ENCODE data around the gene BCL11B. TPM values are rescaled to one million over a fixed set of nuclear protein-coding genes. Genes with fewer than 3 reads are reported as not detected.

Gene BCL11B
- total RNA-seq, 1 experiment from 2014 or later = 3.2 TPM

DNA sequence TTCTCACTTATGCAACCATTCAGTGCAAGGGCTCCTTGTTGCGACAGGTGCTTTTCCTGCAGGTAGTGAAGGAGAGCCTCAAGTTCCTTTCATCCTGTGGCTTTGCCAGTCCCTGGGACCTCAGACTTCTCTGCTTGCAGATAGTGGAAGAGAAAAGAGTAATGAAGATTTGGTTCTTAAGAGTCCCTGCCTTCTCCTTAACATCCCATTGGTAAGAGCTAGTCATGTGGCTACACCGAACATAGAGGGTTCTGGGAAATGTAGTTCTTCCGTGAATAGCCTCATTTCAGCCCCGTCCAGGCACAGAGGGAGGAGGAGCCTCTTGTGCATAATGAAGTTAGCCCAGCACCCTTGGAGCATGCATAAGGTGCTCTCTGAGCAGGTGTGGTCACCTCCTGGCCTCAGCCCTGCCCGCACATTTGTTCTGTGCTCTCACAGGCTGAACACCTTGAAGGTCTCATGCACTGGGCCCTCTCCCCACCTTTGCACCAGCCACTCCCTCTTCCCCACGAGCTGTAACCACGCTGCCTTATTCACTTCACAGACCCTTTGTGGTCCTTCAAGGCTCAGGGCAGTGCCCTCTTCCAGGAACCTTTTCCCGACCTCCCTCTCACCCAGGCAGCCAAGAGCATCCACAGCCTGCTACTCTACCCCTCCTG, 134.0 kb downstream of the BCL11B start:
- no peak for DNase-seq (ENCODE audit: low spot score)

DNA sequence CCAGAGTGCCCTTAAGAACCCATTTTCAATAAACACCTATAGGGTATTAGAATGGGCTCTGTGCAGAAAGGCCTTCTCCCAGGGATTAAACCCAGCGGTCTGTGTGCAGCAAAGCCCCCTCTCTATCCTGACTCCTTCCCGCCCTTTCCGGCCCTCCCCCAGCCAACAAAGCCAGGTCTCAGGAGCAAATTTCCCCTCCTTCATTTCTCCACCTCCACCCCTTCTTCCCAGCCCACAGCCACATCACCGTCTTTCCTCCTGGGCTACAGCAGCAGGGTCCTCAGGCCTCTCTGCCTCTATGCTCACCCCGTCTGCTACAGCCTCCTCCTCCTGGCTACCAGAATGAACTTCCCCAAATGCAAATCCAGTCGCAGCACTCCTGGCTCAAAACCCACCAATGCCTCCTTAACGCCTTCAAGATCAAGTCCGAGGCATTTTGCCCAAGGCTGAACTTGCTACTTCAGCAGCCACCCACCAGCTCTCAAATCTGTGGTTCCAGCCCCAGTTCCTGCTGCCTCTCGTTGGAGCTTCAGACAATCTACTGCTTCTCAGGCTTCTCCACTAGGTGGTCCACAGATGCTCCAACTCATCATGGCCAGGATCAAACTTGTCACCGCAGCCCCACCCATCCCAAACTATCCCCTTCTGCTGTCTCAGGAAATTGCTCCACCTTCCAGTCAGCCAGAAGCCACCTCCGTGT, 134.8 kb downstream of the BCL11B start:
- no peak for DNase-seq (ENCODE audit: low spot score)

DNA sequence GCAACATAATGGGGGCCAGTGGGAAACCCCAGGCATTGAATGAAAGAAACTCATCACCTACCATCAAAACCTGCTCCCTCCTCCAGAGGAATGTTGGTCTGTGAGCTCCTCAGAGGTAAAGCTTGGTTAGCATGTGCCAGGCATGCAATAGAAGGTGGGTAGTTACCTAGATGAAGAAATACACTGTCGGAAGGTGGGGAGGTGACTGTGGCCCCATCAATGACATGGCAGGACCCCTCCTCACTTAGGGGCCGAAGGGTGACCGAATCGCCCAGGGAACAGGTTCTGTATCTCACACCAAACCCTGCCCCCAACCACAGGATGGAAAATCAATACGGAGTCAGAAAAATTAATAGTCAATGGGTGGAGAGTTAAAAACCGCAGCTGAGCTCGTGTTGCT, 135.6 kb downstream of the BCL11B start:
- DNase-seq (ENCODE audit: low spot score) = no peak

DNA sequence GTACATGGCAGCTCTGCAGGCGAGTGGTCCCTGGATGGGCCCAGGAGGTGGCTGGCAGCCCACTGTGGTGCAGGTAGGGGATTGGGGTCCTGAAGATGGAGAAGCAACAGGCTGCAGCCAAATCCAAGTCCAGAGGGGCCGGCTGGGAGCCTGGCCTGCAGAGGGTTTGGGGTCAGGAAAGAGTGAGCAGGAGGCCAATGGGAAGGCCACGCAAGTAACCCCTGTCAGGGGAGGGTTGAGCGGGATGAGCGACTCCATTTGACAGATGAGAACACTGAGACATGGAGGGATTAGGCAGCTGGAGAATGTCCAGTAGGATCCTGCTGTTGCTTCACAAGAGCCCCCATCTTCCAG, 136.0 kb downstream of the BCL11B start:
- DNase-seq (ENCODE audit: low spot score) = no peak

DNA sequence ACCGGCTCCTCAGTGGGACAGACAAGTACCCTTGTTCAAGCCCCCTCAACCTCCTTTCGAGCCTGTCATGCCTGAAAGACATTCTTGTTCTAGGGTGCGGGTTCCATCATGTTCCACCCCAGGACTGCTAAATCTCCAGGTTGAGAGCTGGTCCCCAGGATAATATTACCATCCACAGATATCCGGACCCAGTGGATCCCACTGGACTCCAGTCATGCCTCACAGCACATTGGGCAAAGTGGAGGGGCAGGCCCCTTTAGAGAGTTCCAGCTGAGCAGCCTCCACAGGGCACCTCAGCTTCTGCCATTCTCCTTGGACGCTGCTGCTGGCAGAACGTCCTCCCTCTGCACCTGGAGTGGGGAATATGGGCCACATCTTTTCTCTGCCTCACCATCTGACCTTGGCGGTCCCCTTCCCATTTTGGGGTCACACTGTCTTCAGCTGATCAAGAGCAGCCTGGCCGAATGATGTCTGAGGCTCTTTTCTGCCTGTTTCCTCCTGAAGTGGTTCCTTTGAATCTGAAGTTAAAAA, 137.4 kb downstream of the BCL11B start:
- DNase-seq (ENCODE audit: low spot score) = no peak

DNA sequence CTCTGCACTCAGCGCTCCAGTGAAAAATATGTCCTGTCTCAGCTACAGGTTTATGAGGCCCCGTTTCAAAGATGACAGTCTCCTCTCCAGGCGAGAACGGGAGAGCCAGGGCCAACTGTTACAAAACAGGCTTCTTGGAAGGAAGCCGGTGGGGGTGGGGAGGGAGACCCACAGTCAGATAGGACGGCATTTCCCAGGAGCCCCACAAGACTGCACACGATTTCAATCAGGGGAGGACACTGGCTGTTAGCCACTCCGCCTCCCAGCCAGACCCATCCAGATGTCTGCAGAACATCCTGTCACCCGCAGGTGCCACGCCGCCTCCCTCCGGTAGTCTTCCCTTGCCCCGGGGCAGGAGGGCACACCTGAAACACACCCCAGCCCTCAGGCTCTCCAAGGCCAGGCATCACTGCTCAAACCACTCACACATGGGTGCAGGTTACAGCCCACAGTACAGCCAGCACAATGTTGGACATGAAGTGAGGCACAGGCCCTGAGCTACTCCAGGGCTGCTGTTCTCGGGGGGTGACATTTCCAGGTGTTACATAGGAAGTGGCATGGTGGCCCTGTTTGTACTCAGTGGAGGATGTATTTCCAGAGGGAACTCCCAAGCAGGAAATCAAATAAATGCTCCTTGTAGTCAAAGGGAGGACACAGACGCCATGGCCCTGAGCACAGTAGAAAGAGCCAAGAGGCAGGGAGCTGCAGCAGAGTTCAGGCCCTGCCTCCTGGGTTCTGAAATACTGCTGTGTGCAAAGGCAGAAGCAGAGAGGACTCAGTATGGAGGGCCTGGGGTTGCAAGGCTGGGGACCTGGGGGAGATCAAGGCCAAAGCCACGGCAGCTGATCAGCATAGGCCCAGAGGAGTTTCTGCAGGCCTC, 138.1 kb downstream of the BCL11B start:
- DNase-seq (ENCODE audit: low spot score) = no peak

DNA sequence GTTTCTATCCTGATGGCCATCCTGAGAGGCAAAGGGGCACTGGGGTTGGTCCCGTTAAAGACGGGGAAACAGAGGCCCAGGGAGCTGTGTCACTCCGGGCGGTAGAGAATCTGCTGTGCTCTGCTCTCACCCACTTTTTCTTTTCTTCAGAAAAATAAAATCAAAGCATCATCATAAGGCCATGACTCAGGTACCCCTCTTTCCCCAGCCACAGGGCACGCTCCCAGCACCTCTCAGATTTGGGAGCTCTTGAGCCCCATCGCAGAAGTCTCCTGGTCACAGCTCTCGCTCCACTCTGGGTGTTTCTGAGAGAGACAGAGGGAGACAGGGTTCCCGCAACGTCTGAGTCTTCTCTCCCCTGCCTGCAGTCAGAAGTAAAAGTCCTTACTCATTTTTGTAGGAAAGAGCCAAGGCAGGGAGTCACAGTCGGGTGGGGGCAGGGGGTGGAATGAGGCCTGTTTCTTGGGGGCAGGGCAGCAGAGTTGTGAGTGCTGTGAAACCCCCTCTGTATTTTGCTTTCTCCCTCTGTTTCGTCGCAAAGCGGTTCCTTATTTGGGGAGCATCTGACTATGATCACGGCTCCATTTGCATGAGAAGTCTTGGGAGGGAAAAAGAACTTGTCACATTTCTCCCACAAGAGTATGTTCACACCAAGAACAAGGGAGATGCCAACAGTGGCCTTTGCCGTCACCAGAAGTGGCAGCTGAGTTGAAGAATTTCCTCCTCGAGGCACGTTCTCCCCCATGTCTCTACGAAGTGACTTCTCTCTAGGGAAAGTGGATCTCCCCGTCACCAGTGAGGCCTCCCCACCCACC, 139.0 kb downstream of the BCL11B start:
- no peak for DNase-seq (ENCODE audit: low spot score)

DNA sequence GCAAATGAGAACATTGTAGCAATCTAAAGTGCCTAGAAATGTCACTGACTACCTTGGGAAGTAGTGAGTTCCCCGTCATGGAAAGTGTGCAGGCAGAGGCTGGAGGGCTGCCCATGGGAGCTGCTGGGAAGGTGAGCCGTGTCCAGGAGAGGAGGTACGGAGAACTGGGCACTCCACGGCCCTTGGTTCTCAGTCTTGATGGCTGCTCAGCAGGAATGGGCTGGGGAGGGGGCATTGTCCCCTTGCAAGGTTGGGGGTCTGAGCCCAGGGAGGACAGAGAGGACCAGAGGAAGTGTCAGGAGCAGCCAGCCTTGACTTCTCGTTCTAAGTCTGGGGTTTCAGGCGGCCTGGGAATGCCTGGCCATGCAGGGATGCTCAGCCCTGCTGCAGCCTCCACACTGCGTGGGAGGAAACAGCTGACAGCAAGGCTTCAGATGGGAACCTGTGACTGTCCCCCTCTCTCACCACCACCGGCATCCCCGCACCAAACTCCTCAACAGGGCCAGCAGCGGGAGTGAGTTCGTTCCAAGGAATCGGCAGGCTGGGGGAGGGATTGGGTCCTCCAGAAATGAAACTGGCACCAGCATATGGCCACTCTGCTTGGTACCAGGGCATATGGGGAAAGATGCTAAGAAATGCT, 140.2 kb downstream of the BCL11B start:
- no peak for DNase-seq (ENCODE audit: low spot score)

DNA sequence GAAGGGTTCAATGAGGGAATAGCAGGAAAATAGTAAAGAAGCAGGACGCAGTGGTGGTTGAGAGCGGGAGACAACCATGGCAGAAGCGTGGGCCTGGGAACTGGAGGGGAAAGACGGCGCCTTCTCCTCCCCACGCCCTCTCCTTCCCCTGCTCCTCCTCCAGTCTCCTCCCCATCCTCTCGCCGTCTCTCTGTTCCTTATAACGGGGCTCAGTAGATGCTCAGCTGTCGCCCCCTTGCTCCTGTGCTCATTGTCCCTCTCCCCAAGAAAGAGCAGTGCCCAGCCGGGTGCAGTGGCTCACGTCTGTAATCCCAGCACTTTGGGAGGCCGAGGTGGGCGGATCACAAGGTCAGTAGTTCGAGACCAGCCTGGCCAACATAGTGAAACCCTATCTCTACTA, 142.0 kb downstream of the BCL11B start:
- DNase-seq (ENCODE audit: low spot score) = no peak

DNA sequence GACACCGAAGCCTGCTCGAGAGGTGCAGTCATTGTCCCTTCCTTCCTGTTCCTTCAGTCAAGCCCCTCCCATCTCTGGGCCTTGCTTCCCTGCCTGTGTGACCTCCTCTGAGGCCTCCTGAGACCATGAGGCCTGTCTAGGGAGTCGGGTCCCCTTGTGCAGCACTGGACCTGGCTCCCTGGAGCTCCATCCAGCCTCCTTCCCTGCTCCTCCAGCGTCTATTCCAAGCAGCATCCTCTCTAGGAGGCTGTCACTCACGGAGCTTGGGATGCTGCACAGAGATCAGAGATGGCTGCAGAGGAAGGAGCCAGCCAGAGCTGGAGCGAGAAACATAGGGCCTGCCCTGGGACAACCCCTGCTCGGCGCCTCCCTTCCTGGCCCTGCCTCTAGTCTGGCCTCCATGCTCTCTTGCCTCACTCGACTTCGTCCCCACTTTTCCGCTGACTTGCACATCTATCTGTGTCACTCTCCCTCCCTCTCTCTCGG, 142.7 kb downstream of the BCL11B start:
- DNase-seq (ENCODE audit: low spot score) = no peak

DNA sequence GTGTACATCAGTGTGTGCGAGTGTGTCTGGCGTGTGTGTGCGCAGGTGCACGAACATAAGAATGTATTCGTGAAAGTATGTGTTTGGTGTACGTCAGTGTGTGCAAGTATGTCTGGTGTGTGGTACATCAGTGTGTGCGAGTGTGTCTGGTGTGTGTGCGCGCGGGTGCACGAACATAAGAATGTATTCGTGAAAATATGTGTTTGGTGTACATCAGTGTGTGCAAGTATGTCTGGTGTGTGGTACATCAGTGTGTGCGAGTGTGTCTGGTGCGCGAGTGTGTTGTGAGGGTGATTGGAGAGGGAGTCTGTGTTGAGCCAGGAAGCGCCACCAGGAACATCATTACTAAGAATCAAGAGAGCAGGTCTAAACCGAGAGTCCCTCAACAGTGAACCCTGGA, 143.8 kb downstream of the BCL11B start:
- no peak for DNase-seq (ENCODE audit: low spot score)

DNA sequence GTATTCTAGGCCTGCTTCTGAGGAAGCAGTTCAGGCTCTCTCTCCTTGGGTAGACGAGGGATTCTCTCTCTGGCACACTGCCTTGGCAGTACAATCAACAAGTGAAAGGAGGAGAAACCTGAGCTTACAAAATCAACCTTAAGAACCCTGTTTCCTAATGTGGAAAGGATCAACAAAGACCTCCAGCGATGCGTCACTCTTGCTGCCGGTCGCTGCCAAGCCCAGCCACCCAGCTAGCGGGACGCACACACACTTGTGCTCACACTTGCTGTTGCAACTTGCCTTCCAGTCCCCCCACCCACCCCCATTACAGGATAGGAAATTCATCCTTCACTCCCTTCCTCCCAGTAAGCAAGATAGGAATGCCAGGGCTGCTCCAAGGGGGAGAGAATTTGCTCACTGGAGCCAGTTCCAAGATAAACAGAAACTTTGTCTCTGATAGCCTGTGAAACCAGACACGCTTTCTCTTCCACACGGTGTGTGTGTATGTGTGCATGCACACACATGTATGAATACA, 144.3 kb downstream of the BCL11B start:
- no peak for DNase-seq (ENCODE audit: low spot score)

DNA sequence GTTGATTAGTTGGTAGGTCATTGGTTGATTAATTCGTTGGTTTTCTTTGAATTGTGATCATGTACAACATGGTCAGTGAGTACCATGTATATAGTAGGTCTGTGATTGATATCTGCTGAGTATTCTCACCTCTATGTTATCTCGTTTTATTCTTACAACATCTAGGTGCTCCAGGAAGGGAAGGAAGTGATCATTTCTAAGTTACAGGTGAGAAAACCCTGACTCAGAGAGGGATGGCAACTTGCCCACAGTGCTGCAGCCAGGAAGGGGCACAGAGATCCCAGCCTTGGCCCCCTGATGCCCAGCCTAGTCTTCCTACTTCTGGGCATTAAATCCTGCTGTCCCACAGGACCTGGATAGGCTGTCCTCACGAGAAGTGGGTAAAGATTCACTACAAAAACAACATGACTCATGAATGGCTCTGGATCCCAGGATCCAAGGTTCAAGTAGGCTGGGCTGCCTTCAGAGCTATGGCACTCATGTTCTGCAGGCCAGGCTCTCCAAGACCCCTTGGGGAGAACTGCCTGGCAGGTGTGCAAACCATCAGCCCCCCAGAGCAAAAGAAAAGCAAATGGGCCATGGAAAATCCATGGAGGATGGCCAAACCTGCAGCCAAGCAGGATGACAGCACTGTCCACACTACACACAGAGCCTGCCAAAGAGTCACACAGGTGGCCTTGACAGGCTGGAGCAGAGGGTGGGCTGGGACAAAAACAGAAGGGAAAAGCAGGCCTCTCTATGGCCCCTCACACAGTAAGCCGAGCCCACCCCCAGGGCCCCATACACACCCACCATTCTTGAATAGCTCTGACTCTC, 146.2 kb downstream of the BCL11B start:
- no peak for DNase-seq (ENCODE audit: low spot score)

DNA sequence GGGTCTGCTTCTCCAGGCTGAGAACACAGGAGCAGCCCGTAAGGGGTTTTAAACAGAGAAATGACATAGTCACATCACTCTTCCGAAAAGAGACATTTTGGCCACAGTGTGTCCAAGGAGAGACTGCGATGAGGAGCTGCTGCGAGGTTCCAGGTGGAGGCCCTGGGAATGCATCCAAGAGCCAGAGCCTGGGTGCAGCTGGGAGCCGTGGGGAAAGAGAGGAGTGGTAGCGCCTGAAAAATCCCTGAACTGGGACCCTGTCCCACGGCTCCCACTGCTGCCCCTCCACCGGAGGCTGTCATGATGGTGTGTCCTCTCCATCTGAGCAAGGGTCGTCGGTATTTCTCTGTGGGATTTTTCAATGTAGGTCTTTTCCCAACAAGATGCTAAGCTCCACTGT, 146.9 kb downstream of the BCL11B start:
- DNase-seq (ENCODE audit: low spot score) = no peak

DNA sequence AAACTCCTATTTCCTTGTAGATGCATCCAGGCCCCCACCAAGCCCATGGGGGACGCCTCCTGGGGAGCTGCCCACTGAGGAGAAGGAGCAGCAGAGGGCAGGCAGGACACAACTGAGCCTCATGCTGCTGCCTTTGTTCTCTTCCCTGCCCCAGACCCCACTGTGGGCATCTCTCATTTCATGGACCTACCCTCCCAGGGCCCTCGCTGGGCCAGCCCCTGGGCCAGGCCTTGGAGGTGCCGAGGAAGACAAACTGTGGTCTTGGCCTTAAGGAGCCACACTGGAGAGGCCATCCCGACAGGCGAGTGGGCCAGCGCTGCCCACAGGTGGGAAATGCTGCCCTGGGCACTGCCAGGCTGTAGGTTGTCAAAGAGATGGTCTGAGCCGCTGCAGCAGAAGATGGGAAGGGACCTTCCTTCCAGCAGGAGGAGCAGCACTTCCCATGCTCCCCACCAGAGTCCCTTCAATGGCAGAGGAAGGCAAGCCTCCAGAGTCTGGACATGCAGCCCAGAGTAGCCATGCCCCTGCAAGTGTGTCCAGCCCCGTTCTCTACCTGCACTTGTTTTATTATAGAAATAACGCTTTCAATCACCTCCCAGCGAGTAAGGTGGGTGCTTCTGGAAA, 147.4 kb downstream of the BCL11B start:
- no peak for DNase-seq (ENCODE audit: low spot score)

DNA sequence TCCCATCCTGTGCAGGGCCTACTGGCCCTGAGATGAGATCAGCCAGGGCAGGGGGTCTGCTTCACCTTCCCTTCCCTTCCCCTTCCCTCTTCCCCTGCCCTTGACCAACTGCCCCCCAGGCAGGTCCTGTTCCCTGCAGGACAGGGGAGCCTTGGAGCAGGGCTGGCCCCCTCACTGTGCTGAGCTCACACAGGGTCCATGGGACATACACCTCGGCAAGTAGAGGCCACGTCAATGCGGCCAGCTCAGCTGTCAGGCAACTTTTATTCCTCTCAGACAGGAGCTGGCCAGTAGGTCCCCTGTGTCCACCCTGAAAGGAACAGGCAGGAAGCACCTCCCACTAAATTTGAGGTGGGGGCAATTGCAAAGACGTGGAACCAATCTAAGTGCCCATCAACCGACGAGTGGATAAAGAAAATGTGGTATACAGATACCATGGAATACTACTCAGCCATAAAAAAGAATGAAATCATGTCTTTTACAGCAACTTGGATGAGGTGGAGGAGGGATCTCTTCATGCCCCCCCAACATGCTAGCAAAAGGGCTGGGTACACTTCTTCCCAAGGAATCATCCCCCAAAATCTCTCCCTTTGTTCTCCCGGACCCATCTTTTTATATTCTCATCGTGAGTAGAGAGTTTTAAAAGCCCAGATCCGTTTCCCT, 148.7 kb downstream of the BCL11B start:
- no peak for DNase-seq (ENCODE audit: low spot score)

DNA sequence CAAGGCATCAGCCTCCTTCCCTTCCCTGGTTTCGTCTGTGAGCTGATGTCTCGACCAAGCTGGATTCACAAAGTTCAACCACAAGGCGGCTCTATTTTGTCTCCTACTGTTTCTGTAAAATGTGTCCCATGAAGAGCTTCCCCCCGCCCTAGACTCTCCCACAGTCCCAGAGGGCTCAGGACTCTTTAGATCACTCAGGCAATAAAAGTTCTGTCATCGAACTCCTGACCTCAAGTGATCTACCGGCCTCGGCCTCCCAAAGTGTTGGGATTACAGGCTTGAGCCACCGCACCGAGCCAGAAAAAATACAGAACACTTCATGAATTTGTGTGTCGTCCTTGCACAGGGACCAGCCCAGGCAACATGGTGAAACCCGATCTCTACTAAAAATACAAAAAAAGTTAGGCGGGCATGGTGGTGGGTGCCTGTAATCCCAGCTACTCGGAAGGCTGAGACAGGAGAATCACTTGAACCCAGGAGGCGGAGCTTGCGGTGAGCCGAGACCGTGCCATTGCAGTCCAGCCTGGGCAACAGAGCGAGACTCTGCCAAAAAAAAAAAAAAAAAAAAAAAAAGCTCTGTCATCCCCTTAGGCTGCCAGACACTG, 149.4 kb downstream of the BCL11B start:
- no peak for DNase-seq (ENCODE audit: low spot score)

DNA sequence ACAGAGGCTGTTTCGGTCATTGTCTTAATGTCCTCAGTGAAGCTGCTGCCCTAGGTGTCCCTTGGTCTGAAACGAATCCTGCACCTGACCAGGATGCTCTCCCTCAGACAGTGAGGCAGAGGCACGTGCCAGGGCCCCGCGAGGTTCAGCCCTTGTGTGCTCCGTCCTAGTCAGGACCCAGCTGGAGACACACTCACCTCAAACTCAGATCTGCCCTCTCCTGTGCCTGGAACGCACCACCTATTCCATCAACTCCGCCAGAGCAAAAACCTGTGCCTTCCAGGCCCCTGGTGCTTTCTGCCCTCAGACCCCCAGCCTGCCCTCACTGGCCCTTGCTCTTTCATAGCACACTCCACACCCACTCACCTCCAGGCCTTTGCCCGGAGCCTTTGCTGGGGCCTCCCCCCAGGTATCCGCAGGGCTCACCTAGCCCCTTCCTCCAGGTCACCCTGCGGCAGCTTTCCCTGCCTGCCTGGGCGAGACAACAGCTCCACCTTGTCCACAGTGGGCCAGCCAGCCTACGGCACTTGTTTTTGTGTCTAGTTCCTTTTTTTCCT, 150.6 kb downstream of the BCL11B start:
- no peak for DNase-seq (ENCODE audit: low spot score)

All from HT-29 (cell line).